ENCODE measurements around the gene C1orf87.

C1orf87 gene, protein sequence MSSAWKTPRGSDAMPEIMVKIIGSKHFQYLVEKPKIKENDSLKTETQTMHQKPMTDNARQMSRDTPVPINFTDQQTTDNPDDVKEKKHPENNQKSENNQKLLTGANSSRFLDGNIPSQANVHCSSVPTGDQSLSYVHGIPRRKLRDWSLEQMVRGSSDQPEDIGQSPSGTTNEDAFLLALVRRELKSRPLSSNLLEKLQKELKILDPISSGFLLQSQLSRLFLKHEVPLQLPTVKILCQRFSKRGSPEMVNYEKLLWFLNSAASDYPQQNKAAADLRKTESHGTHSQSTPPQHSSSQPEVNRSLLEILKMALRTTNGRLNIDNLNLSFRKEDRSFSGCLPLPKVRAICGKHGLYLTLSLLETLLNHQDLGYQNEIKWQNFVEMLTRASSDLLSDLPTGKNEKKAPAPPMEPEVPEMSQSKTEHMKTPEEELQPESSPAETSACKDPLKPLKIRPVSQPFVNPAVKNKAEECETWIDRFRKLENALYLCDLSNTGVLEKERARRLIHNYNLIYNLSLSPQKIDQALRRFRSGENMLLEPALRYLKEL

DNA sequence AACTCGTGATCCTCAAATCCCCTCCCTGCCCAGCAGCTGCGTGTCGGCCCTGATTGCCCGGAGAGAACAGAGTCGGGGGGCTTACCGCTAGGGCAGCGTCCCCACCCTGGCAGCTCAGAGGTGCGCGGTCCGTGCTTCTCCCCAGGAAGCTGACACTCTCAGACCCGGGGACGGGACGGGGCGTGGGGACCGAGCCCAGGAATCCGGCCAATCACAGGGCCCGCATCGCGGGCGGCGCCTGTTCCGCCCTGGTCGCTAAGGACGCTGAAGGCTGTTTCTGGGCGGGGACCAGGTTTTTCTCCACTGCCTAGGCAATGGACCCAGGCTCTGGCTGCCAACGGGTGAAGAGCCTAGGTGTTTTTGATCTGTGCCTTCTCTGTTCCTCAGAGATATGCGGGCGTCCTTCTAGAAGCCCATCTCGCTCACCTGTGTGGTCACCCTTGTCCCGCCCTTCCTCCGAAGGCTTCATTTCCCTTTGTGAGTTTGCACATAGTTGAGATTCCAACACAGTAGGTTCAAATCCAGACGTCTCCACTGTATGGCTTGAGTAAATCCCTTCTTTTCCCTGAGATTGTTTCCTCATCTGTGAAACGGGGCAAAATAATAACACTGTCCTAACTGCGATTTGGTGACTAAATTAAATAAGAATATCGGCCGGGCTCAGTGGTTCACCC lies at the start of gene C1orf87:
Gene C1orf87, minus strand, starts transcription at position 166 of the 674 bp plus-strand sequence. CDS start 1,127 bp downstream, outside the sequence.
- no peak for DNase-seq (ENCODE audit: low read depth in 2 of 2)

DNA sequence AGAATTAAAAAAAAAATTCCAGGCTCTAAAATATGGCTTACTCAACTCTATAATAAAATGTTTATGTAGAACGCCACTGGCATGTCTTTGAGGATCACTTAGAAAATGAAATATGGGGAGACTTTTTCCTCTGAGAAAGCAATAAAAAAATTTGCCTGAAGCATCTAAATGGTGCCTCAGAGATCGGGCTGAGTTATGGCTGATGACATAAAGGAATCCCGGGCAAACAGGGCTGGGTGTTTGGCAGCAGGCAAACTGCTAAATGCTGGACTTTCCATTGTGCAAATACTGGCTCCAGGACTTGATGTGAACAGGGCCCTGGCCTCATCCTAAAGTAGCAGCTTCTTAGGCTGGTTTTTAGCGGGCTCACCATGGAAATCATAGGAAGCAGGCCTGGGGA lies 44.5 kb upstream of the C1orf87 start:
- DNase-seq (ENCODE audit: low read depth in 2 of 2), result no peak

DNA sequence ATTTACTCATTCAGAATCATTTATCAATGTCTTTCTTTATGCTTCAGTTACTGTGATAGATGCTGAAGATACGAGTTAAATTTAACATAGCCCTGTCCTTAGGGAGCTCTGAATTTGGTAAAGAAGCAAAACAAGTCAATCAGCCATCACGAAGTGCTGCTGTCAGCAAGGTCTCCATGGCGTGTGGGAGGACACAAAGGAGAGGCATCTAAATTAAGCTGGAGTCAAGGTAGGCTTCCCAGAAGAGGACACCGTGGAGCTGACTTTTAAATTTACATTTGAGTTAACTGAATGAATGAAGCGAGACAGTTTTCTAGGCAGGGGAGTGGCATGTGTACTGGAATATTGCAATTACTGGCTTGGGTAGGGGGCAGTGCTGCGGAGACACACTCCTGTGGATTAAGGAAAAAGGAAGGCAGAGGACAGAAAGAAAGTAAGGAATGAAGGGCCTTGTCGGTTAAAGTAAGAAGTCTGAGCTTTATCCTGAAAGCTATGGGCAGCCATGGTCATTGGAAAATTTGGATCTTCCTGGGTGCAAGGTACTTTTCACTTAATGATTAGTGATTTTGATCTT lies 41.3 kb upstream of the C1orf87 start:
- no peak for DNase-seq (ENCODE audit: low read depth in 2 of 2)

DNA sequence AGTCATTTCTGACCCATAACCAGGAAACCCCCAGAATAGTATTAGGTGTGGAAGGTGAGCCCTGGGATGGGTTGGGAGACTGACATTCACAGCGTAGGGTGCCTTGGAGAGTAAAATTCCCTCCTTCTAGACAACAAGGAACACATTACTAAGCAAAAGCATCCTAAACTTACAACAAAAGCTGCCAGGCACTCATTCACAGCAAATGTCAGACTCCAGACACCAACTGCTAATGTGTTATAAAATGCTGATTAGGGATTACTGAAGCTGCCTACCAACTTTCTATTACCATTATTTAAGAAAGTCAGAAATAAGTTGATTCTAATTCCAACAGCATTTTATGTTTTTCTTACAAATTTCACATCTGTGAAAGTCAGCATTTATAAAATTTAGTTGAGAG lies 40.0 kb upstream of the C1orf87 start:
- DNase-seq (ENCODE audit: low read depth in 2 of 2), result no peak

DNA sequence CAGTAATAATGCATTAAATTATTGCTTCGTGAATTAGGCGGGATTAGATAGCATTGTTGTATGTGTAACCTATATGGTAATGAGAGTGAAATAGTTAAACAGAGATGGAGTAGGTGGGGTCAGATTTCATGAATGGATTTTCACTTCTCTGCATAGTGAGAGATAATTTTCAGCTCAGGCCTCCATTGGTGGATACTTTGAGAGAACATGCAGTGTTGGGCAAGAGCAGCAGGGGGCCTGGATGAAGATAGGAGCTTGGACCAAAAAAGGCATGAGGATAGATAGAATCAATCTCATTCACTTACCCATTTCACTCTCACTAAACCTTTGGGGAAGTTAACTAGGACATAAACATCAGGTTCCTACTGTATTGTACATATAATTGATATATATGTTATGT lies 39.5 kb upstream of the C1orf87 start:
- no peak for DNase-seq (ENCODE audit: low read depth in 2 of 2)

DNA sequence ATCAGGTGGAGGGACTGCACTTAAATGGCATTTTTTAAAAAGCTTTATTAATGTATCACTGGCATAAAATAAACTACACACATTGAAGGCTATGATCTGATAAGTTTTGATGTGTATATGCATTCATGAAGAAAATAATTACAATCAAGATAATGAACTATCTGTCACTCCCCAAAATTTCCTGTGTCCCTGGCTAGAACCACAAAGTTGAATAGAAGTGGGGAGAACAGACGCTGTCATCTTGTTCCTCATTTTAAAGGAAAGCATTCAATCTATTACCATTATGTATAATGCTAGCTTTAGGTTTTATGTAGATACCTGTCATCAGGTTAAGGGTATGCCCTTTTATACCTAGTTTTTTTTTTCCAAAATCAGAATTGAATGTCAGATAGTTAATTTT lies 38.1 kb upstream of the C1orf87 start:
- DNase-seq (ENCODE audit: low read depth in 2 of 2), result no peak

DNA sequence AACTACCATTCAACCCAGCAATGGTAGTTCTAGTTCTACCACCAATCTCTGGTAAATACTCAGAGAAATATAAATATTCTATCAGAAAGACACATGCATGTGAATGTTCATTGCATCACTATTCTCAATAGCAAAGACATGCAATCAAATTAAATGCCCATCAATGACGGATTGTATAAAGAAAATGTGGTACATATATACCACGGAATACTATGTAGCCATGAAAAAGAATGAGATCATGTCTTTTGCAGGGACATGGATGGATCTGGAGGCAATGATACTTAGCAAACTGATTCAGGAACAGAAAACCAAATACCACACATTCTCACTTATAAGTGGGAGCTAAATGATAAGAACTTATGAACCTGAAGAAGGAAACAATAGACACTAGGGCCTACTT lies 37.5 kb upstream of the C1orf87 start:
- DNase-seq (ENCODE audit: low read depth in 2 of 2), result no peak

DNA sequence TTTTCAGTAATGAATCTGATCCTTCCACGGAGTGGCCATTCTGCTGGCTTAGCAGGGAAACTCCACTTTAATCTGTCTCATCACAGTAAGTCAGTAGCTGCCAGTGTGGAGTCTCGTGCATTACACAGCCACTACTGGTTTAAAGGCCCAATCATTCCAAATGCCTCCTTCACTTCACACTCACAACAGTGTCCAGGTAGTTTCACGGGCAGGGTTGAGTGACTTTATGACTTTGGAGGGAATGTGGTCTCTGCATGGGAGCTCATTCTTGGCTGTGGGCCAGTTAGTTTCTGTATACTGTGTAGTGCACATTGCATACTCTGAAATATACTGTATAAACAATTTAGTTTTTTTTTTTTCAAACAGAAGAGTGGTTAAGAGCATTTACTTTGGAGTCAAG lies 34.6 kb upstream of the C1orf87 start:
- no peak for DNase-seq (ENCODE audit: low read depth in 2 of 2)

DNA sequence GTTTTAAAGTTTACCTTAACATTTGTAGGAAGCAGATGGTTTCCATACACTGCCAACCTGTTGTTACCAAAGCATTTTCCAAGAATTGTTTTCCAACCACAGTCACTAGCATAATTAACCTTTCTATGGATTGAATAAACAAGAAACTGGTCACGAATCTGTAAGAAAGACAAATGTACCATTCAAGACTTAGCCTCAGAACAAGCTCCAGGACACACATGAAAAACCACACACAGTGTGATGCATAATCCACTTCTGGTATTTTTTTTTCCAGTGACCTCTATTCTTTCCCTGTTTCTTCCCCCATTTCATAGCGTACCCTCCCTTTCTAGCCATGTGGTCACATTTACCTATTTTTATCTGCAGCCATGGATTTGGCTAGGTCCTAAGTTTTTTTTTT lies 29.6 kb upstream of the C1orf87 start:
- no peak for DNase-seq (ENCODE audit: low read depth in 2 of 2)

DNA sequence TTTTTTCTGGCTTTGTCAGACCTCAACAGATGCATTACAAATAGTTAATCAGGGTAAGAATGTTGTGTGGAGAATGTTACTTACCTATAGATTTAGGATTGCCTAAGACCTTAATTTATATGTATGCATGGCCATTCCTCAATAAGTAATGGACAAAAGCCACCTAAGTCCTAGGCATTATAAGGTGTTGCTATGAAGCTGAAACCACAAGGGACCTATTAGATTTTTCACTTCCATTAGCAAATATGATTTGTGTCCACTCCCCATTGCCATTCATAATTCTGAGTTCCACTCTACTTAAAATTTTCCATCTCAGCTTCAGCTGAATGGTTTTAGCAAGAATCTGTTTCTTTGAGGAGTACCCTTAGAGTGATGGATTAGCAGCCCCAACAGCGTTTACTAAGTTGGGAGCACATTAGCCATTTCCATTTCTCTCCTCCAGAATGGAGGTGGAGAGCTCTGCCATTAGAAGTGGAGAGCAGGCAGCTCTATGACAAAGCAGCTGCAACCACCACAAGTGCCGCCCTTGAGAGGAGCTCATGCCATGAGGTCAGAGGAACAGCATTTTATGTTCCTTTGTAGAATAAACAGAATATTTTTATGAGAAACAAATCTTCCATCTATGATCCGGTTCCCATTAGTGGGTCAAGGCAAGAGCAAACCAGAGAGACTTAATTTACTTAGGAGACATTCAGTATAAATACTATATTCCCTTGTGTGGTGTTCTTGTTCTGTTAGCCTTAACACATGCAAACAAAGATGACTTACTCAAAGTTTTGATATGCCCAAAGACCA lies 28.9 kb upstream of the C1orf87 start:
- no peak for DNase-seq (ENCODE audit: low read depth in 2 of 2)

DNA sequence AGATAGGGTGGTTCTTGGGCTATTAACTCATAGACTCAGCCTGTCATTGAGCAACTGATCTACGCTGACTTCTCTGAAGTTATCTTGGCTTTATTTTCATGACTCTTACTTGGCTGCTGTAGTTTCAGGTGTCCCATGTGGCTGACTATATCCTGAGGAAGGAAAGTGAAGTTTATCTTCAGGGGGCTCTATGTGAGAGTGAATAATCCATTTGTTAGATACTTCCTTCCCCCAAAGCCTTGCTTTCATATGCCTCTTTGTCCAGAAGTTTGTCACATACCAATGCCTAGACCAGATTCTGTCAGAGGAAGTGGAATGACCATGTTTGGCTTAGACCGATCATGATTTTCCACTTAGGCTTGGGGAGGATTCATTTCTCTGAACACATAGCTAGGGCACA lies 27.9 kb upstream of the C1orf87 start:
- no peak for DNase-seq (ENCODE audit: low read depth in 2 of 2)

DNA sequence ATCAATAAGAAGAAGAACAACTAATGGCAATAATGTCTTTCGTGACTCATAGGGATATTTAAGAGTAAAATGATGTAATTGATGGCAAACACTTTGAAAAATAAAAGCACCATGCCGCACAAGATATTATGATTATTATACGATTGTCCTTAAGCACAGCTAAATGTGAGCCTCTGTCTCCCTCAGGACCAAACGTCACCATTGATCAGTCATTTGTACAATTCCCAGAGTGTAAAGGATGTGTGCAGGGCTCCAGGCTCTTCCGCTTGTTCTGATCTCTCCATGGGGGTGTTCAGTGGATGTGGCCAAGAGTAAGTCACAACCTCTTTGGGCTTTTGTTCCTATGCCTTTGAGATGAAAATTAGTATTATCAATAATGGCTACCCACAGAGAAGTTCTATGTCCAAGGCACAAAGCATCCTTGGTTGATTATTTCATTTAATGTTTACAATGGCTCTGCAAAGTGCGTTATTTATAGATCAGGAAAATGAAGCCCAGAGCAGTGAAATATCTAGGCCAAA lies 17.7 kb upstream of the C1orf87 start:
- DNase-seq (ENCODE audit: low read depth in 2 of 2), result no peak

DNA sequence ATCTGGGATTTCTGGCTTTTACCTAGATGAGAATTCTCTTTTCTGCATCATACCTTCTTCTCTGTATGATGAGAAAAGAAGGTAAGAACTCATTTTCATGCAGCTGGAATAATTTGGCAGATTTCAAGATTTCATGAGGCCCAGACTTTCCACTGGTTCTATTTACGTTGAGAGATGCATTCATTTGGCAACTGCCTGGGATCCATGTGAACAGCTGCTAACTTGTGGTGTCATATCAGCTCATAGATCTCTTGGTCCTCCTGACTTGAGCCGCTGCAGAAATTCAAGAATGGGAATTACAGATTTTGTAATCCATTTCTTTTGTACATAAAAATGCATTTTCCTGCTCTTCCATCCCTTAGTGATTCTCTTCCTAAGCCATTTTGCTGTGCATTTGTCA lies 17.1 kb upstream of the C1orf87 start:
- DNase-seq (ENCODE audit: low read depth in 2 of 2), result no peak

DNA sequence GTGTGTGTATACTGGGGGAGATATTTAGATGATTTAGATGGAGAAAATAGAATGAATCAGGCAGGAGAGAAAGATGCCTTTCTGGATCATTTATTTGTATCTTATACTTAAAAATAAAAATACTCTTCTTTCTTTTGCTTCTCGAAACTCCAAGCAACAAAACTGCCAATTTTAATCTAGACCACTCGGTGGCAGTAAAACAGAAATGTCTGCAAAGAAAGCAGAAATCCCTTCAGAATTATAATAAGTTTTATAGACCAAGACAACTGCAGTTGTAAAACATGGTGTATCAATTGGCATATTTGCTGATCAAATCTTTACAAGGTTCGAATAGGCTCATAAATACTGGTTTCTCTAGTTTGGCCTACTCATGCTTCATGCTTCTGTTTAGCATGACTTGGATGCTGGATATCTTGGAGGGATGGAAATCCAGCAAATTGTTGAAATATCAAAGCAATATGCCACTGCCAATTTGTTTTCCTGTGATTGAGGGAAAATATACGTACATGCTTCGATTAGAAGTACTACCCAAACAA lies 15.1 kb upstream of the C1orf87 start:
- DNase-seq (ENCODE audit: low read depth in 2 of 2), result no peak

DNA sequence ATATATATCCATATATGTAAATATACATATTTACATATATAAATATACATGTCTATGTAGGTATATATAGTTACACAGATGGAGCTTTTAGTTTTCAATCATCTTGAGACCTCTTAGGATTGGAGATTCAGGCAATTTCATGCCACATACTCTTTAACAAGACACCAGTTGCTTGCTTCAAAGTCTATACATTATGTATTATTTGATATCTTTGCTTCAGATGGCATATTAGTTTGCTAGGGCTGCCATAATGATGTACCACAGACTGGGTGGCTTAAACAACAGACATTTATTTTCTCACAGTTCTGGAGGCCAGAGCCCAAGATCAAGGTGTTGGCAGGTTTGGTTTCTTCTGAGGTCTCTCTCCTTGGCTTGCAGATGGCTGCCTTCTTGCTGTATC lies 14.1 kb upstream of the C1orf87 start:
- DNase-seq (ENCODE audit: low read depth in 2 of 2), result no peak

DNA sequence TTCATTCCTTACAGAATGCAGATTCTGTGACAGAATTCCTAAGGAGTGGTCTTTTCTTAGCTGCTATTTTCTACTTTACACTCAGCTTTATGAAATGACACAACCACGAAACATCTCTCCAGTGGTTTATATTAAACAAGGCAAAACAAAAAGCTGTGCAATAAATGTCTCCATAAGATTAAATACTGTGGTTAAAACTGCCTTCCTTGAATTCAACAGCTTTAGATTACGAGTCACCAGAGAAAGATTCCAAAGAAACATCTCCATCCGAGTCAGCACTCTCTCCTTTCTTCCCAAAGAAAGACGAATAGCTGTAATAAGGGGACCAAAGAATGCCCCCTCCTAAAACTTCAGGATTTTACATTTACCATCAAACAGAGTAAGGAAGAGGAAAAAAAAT lies 4.6 kb upstream of the C1orf87 start:
- DNase-seq (ENCODE audit: low read depth in 2 of 2), result no peak

DNA sequence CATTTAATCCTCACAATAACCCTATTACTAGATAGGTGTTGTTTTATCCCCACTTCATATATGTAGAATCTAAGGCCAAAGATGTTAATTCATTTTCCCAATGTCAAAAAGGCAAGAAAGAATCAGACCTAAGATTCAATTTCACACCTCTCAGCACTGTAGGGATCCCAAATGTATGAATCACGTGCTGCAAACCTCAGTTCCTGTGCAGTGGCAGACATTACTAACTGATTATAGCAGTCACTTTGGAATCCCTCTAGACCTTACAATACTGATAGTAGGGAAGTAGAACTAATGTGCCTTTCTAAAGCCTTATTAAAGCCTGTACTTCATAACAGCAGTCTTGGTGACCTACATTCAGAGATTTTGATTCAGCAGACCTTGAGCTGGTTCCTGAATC lies 2.3 kb downstream of the C1orf87 start:
- no peak for DNase-seq (ENCODE audit: low read depth in 2 of 2)

DNA sequence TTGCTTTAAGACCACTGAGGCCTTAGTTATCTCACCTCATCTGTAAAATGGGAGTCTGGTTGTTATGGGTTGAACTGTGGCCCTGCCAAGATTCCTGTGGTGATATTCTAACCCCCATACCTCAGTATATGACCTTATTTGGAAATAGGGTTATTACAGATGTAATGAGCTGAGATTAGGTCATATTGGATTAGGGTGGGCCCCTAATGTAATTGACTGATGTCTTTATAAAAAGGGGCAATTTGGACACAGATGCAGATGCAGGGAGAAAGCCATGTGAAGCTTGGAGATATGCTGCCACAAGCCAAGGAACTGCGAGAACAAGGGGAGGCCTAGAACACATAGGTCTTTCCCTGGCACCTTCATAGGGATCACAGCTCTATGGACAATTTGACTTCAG lies 3.9 kb downstream of the C1orf87 start:
- DNase-seq (ENCODE audit: low read depth in 2 of 2), result no peak

DNA sequence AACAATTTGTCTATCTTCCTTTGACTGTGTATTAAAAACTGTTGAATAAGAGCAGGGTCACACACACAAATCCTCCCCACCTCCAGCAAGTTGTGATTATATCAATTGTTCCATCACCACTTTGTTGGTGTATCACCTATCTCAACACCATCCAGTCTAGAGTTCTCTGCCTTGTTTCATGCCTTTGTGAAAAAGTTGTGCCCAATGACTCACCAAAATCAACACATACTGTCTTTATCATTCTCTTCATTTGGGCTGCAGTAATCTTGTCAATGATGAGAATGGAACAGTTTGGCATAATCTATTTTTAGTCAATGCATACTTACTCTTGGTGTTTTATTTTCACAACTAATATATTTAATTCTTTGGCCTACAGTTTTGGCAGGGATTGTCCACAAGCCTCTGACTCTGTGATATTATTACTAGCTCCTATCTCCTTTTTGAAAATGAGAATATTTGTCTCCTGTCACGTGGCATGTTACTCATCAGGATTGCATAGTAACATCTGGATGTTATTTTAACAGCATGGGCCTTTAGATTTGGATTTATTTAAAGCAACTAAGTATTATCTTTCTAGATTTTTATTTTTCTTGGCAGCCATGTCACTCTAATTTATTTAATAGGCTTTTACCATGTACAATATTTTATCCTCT lies 5.1 kb downstream of the C1orf87 start:
- DNase-seq (ENCODE audit: low read depth in 2 of 2), result no peak

DNA sequence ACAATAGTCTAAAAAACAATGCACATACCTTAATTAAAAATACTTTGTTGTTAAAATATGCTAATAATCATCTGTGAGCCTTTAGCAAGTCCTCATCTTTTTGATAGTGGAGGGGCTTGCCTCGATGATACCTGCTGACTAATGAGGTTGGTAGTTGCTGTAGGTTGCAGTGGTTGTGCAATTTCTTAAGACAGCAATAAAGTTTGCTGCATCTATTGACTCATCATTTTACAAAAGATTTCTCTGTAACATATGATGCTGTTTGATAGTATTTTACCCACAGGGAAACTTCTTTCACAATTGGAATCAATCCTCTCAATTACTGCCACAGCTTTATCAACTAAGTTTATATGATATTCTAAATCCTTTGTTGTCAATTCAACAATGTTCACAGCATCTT lies 7.6 kb downstream of the C1orf87 start:
- no peak for DNase-seq (ENCODE audit: low read depth in 2 of 2)

DNA sequence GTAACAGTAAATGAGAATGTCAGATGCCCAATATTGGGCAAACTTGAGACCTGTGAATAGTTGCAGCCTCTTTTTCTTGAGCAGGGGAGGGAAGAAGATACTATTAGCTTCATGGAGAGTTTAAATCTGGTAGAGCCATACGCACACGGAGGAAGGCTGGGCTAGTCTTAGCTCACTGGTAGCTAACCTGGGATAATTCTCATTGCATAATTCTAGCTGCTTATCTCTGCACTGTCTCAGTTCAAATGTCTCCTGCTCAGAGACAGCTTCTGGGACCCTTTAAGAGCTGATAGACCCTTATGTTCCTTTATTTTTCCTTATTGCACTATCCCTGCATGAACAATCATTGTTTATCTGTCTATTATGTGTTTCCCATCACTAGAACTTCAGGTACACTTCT lies 8.4 kb downstream of the C1orf87 start:
- DNase-seq (ENCODE audit: low read depth in 2 of 2), result no peak
